Activated CD8-positive, alpha-beta memory T cell treated with anti-CD3 and anti-CD28 coated beads for 36 hours (primary cell): ENCODE results near the gene B3GNT3. TPM values are rescaled to one million over a fixed set of nuclear protein-coding genes. Genes with fewer than 3 reads are reported as not detected.
"Not testable (repeated sequence)": the region's sequence is repeated elsewhere in the genome, so short reads cannot be mapped to it uniquely, and the experiment has no call there.

Source experiments
- CTCF ChIA-PET: fragments of 350-600 bp; sonication (Branson Sonifier 250); formaldehyde crosslinking; loops from one replicate; lab custom pipeline; 2021; ENCODE audit warnings: antibody characterized with exemption; lab: Charles Lee
- POLR2A ChIA-PET: fragments of 350-600 bp; sonication (Branson Sonifier 250); formaldehyde crosslinking; loops from one replicate; lab custom pipeline; 2021; ENCODE audit warnings: antibody characterized with exemption; lab: Charles Lee
- total RNA-seq, 2 experiments: library from RNA; stranded (reverse); gene quantifications; one replicate each; pipeline ENCODE4 v1.2.3, GENCODE V29; 2021

B3GNT3 gene
- total RNA-seq, 2 experiments from 2014 or later = not detected

DNA sequence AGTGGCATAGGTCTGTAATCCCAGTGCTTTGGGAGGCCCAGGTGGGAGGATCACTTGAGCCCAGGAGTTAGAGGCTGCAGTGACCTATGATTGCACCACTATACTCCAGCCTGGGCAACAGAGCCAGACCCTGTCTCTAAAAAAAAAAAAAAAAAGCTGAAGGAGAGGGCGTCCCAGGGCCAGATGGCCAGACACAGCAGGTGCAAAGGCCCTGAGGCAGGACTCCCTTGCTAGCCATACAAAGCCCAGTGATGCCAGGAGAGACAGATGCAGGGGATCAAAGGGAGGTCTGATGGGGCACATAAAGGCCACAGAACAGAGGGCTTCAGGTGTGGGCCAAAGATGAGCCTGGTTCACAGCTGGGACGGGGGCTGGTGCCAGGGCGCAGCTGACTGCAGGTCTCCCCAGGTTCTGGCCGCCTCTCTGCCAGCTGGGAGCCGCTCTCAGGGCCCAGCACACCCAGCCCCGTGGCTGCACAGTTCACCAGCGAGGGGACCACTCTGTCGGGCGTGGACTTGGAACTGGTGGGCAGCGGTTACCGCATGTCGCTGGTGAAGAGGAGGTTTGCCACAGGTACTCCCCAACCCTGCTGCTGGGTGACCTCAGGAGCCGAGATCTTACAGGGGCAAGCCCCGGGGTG is 7.5 kb upstream of the B3GNT3 start:
- POLR2A ChIA-PET = interaction anchor here (0.7 kb wide), 2 partner anchors 41 to 252 kb away, joined by 3 read pairs; no protein-coding TSS in a partner anchor
- CTCF ChIA-PET = interaction anchor here (0.7 kb wide), 1 partner anchor 22 kb away, joined by 3 read pairs; no protein-coding TSS in a partner anchor

DNA sequence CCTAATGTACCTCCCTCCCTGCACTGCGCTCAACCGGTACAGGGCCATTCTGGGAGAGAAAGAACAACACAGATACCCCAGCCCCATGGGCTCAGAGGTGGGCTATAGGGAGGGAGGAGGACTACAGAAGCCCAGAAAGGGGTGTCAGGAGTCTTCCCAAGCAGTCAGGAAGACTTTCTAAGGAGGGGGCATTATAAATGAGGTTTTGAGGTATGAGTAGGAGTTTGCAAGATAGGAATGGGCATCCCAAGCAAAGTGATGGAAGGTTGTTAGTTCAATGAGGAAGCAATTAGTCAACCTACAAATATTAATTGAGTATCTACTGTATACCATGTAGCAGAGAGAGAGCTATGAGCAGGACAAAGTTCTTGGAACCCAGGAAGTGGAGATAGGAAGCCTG is 6.3 kb upstream of the B3GNT3 start:
- POLR2A ChIA-PET = no interaction called here
- CTCF ChIA-PET = no interaction called here

DNA sequence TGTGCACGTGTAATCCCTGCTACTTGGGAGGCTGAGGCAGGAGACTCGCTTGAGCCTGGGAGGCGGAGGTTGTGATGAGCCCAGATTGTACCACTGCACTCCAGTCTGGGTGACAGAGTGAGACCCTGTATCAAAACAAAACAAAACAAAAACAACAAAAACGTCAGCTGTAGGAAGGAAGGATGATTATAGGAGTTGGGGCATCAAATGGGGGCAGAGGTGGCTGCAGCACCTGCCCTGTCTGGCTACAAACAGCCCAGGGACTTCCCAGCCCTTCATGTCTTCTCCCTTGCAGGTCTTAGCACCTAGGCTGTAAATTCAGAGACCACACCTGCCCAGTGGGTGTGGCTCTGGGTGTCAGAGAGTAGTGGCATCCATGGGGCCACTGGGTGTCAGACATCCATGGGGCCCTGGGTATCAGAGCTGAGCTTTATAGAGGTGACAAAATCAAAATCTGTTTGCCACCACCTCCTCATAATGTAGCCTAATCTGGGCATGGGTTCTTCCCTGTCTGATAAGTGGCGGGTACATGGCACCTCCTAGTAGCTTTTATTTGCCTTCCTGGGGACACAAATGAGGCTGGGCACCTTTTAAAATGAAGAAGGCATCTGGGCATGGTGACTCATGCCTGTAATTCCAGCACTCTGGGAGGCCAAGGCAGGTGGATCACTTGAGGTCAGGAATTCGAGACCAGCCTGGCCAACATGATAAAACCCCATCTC is 4.7 kb upstream of the B3GNT3 start:
- POLR2A ChIA-PET = no interaction called here
- CTCF ChIA-PET = interaction anchor here (0.6 kb wide), 1 partner anchor 14 kb away, joined by 3 read pairs; no protein-coding TSS in a partner anchor

DNA sequence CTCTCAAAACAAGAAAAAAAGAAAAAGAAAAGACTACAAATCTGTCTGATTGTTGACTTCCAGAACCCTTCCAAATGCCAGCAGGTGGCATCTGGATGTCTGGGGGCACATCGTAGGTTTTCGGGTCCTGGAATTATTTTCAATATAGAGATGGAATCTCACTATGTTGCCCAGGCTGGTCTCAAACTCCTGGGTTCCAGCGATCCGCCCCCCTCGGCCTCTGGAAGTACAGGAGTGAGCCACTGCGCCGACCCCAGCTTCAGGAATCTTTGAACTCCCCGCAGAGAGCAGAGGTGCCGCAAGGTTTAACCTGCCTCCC is 567 bp upstream of the B3GNT3 start:
- CTCF ChIA-PET = interaction anchor here (1.3 kb wide), 1 partner anchor 11 kb away, joined by 3 read pairs; no protein-coding TSS in a partner anchor
- POLR2A ChIA-PET = no interaction called here

DNA sequence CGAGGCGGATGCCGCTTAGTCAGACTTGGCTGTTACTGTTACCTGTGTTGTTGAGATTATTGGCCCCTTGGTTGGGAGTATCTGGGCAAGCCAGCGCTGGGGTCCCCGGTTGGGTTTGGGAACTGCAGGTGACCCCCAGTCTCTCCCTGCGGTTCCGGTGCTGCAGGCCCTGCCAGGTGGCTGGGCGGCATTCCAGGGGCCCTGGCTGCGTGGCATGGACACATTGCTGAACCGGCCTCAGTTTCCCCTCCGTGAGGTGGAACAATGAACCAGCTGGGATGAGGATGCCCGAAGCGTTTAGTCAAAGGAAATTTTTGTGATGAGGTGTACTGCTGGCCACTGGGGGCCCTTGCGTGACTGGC is 538 bp downstream of the B3GNT3 start:
- CTCF ChIA-PET = interaction anchor here (1.1 to 1.7 kb wide), 4 partner anchors 10 to 64 kb away, joined by 3 to 5 read pairs (median 3); partner anchors contain the start of gene RPL18A
- POLR2A ChIA-PET = no interaction called here

DNA sequence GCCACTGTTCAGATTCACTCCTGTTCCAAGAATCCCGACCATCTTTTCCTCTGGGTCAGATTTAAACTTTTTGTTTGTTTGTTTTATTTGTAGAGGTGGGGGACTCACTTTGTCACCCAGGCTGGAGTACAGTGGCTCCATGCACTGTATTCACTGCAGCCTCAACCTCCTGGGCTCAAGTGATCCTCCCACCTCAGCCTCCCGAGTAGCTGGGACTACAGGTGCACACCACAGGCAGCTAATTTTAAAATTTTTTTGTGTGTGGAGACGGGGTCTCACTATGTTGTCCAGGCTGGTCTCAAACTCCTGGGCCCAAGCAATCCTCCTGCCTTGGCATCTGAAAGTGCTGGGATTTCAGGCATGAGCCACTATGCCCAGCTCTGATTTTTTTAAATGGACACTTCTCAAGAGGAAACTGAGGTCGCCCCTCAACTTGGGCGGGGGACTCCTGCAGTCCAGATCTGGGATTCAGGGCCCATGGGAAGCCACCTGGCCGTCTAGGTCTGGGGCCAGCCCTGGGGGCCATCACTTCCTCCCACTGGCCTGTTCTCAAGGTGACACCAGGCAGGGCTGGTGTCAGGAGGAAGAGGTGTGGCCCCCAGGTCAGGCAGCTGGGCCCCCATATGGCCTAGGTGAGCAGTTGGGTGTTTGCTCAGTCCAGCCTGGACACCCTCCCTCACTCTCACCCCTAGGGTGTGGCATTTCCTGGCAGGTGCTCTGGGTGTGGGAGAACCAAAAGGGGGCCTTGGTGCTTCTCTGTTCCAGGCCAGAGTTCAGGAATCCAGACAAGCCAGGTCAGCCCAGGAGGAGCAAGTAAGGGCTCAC is 1.3 kb downstream of the B3GNT3 start:
- ChIA-PET POLR2A (no interaction called here), CTCF (interaction anchor here (0.6 to 1.7 kb wide), 2 partner anchors 11 to 59 kb away, joined by 3 to 5 read pairs; no protein-coding TSS in a partner anchor)

DNA sequence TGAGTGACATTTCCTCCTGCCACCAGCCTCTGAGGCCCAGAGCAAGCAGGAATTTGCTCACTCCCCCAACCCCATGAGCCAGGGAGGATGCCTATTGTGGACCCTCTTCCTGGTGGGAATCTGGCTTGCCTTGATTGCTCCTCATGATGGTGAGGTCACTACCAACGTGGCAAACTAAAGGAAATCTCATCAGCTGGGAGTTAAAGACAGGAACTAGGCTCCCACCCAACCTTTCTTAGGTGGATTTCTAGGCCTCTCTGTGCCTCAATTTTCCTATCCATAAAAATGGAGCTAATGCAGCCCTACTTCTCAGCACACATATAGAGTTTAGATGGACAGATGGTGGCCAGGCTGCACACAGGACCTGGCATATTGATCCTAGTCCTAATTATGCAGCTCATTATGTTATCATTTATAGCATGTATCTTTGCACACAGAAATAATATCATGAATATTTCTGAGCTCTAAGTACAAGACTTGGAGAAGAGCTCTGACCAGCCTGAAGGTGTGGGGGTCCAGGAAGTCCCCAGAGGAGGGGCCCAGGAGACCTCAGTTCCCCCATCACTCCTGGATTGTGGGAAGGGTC is 2.0 kb downstream of the B3GNT3 start:
- ChIA-PET CTCF (no interaction called here), POLR2A (no interaction called here)

DNA sequence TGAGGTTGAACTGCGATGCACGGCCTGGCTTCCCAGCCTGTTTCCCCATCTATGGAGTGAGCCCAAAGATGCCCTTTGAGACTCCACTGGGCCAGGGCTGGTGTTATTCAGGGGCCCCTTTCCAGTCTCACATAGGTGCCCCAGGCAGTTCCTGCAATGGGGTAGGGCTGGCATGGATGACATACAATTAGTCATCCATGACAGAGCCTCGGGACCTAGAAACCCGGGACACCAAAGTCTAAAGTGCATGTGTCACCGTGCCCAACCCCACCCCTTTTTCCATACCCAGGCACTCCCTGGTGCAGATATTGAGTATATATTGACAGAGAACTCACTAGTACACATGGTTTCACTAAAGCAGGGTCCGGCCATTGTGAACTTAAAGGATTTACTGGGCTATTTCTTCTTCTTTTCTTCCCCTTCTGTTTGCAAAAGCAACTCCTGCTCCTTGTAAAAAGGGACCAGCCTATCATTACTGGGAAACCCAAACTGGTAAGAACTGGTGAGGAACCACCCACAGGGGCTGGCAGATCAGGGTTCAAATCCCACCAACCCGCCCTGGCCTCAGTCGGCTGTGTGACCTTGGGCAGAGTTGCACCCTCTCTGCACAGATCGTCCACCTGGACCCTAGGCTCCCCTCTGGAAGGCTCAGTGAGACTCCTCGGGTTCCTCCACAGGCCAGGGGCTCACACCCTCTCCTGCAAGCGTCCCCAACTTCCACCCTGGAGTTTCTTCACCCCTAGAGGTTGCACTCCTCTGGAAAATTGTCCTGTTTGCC is 2.7 kb downstream of the B3GNT3 start:
- POLR2A ChIA-PET = no interaction called here
- CTCF ChIA-PET = no interaction called here

DNA sequence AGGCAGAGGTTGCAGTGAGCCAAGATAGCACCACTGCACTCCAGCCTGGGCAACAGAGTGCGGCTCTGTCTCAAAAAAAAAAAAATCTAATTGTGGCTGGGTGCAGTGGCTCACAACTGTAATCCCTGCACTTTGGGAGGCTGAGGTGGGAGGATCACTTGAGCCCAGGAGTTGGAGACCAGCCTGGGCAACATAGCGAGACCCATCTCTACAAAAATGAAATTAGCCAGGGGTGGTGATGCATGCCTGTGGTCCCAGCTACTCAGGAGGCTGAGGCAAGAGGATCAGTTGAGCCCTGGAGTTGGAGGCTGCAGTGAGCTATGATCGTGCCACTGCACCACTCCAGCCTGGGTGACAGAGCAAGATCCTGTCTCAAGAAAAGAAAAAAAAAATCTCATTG is 3.7 kb downstream of the B3GNT3 start:
- POLR2A ChIA-PET = not testable (repeated sequence)
- CTCF ChIA-PET = interaction anchor here (0.6 to 0.7 kb wide), 2 partner anchors 14 to 94 kb away, joined by 3 to 4 read pairs; no protein-coding TSS in a partner anchor

DNA sequence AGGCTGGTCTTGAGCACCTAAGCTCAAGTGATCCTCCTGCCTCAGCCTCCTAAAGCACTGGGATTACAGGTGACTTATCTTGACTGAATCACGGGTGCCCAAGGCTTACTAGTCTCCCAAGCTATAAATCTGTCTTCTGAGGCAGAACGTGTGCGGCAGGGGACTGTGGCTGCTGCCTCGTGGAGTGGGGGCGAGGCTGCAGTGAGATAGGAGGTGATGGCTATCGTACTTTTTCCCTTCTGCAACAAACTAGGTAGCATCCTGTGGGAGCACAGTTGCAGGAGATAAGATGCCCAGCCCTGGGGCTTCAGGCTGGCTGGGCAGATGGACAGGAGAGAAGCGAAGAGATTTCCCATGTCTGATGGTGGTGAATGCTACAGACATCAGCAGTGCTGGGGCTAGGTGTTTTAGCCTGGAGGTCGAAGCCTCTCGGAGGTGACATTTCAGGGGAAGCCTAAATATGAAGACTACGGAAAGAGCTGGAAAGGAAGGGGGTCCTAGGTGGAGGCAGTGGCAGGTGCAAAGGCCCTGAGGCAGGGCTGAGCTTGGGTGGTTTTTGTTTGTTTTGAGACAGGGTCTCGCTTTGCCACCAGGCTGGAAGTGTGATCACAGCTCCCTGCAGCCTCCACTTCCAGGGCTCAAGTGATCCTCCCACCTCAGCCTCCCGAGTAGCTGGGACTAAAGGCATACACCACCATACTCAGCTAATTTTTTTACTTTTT is 7.4 kb downstream of the B3GNT3 start:
- ChIA-PET POLR2A (interaction anchor here (0.5 to 0.8 kb wide), 2 partner anchors 57 to 352 kb away, joined by 4 to 5 read pairs; partner anchors contain the start of gene RPL18A), CTCF (interaction anchor here (0.6 to 1.4 kb wide), 5 partner anchors 25 to 99 kb away, joined by 3 to 4 read pairs (median 3); partner anchors contain the start of gene RPL18A)

DNA sequence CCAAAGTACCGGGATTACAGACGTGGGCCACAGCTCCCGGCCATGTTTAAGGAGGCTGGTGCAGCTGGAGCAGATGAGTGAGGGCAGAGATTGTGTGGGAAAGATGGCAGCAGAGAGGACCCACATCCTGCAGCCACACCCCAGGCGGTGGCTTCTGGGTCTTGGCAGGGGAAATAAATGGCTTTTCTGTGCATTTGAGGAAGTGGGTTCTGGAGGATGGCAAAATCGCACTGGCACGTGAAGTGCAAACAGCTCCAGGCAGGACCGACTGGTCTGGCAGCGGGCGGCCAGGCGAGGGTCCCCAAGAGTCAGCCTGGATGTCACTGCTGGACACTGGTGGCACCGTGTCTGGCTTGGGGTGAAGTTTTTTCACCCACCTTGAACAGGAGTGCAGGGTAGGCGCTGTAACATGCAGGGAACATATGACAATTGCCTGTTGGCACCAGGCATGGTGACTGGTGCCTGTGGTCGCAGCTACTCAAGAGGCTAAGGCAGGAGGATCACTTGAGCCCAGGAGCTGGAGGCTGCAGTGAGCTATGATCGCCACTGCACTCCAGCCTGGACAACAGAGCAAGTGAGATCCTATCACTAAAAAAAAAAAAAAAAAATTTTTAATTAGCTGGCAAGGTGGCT is 8.4 kb downstream of the B3GNT3 start:
- ChIA-PET POLR2A (interaction anchor here (0.6 kb wide), 1 partner anchor 129 kb away, joined by 4 read pairs; no protein-coding TSS in a partner anchor), CTCF (interaction anchor here (0.7 to 1.4 kb wide), 4 partner anchors 13 to 622 kb away, joined by 3 to 4 read pairs (median 3); partner anchors contain the start of gene RPL18A)

DNA sequence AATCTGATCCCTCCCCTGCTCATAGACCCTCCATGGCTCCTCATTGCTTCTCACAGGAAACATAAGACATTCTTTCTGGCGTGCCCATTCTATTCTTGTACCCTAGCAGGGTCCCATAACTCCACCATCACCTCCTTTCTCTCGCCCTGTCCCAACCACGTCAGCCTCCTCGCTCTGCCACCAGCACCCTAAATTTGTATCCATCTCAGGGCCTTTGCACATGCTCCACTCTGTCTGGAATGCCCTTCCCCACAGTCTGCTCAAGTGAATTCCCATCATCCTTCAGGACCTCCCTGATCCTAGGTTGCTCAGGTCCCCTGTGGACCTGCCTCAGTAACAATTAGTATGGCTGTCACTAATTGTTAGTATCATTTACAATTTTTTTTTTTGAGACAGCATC is 10.5 kb downstream of the B3GNT3 start:
- CTCF ChIA-PET = interaction anchor here (0.7 to 1.8 kb wide), 2 partner anchors 11 to 46 kb away, joined by 3 read pairs; partner anchors contain the start of gene B3GNT3
- POLR2A ChIA-PET = no interaction called here

DNA sequence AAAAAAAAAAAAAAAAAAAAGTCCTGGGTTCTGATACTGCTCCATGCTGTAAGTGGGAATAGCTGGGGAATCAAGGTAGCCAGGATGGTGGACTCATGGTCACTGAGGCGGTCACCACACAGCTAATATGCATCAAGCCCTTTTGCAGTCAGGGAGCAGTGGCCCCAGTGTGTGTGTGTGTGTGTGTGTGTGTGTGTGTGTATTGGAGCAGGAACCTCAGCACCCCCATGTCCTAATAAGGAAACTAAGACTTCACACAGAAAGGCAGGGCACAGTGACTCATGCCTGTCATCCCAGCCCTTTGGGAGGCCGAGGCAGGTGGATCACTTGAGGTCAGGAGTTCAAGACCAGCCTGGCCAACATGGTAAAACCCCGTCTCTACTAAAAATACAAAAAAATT is 12.0 kb downstream of the B3GNT3 start:
- ChIA-PET POLR2A (interaction anchor here (0.5 kb wide), 1 partner anchor 38 kb away, joined by 3 read pairs; no protein-coding TSS in a partner anchor), CTCF (interaction anchor here (0.7 kb wide), 1 partner anchor 11 kb away, joined by 3 read pairs; no protein-coding TSS in a partner anchor)

DNA sequence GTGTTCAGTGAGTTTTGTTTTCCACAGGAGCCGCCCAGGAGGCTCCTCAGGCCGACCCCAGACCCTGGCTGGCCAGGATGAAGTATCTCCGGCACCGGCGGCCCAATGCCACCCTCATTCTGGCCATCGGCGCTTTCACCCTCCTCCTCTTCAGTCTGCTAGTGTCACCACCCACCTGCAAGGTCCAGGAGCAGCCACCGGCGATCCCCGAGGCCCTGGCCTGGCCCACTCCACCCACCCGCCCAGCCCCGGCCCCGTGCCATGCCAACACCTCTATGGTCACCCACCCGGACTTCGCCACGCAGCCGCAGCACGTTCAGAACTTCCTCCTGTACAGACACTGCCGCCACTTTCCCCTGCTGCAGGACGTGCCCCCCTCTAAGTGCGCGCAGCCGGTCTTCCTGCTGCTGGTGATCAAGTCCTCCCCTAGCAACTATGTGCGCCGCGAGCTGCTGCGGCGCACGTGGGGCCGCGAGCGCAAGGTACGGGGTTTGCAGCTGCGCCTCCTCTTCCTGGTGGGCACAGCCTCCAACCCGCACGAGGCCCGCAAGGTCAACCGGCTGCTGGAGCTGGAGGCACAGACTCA is 12.9 kb downstream of the B3GNT3 start:
- POLR2A ChIA-PET = interaction anchor here (0.6 kb wide), 2 partner anchors 42 to 202 kb away, joined by 5 to 15 read pairs; no protein-coding TSS in a partner anchor

DNA sequence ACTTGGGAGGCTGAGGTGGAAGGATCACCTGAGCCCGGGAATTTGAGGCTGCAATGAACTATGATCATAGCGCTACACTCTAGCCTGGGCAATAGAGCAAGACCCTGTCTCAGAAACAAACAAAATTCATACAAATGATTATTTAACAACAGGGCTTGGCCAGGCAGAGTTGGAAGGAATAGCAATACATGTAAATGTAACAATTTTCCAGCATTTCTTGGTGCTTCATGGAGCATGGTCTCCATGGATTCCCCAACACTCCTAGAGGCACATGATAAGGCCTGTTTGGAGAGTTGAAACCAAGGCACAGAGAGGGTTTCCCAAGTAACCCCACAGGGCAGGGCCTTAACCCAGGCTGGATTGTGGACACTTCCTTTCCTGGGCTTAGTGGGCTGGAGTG is 16.2 kb downstream of the B3GNT3 start:
- CTCF ChIA-PET = no interaction called here
- POLR2A ChIA-PET = no interaction called here

More for the DNA sequence above, 12.9 kb downstream of the B3GNT3 start:
- CTCF ChIA-PET = no interaction called here

DNA sequence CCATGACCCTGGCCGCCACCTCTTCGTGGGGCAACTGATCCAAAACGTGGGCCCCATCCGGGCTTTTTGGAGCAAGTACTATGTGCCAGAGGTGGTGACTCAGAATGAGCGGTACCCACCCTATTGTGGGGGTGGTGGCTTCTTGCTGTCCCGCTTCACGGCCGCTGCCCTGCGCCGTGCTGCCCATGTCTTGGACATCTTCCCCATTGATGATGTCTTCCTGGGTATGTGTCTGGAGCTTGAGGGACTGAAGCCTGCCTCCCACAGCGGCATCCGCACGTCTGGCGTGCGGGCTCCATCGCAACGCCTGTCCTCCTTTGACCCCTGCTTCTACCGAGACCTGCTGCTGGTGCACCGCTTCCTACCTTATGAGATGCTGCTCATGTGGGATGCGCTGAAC is 16.7 kb downstream of the B3GNT3 start:
- CTCF ChIA-PET = no interaction called here
- POLR2A ChIA-PET = no interaction called here
